ENCODE data around the gene DGKH. TPM values are rescaled to one million over a fixed set of nuclear protein-coding genes. Genes with fewer than 3 reads are reported as not detected.

Gene DGKH
- total RNA-seq, 4 donors from 2014 or later: 18.6 to 32.5 (median 19.6) TPM

- H3K36me3 ChIP-seq: peaks cover 0 to 64% of the 10 kb centered on the region in 2 donors
- ATAC-seq: no peak
- no peak overlapping the region for H3K4me3 ChIP-seq
- no peaks in the 10 kb centered on the region for H3K27me3 ChIP-seq
- 51 to 77% methylated on average over 7 to 8 of the region's 8 CpGs for WGBS, 2 donors (ENCODE audit: low coverage in 1 of 2)
- H3K4me1 ChIP-seq: no peaks in the 10 kb centered on the region
- H3K9me3 ChIP-seq: no peaks in the 10 kb centered on the region
- no peak overlapping the region for H3K27ac ChIP-seq
- TF ChIP-seq POLR2A (IDR thresholded peaks at IDR 0.05) (no peak), EP300 (IDR thresholded peaks at IDR 0.05) (no peak), POLR2AphosphoS5 (IDR thresholded peaks at IDR 0.05) (no peak), CTCF (IDR thresholded peaks at IDR 0.05) (no peak)
Measured at GRCh38 chr13:42174344-42175162, 126.1 kb downstream of the DGKH start.

- Histone ChIP-seq H3K27ac (no peak overlapping the region), H3K36me3 (peaks cover 0 to 71% of the 10 kb centered on the region in 2 donors), H3K9me3 (no peaks in the 10 kb centered on the region), H3K4me3 (no peak overlapping the region), H3K27me3 (no peaks in the 10 kb centered on the region), H3K4me1 (no peaks in the 10 kb centered on the region)
- no peak for ATAC-seq
- no peak for TF ChIP-seq POLR2AphosphoS5 (IDR thresholded peaks at IDR 0.05)
- TF ChIP-seq EP300 (IDR thresholded peaks at IDR 0.05): no peak
- no peak for TF ChIP-seq POLR2A (IDR thresholded peaks at IDR 0.05)
- no peak for TF ChIP-seq CTCF (IDR thresholded peaks at IDR 0.05)
Measured at GRCh38 chr13:42176294-42176693, 127.8 kb downstream of the DGKH start.

- WGBS, 2 donors (ENCODE audit: low coverage in 1 of 2): 36 to 67% methylated on average over 1 of the region's 1 CpG
- ATAC-seq: no peak
- H3K4me3 ChIP-seq: no peak overlapping the region
- no peak for TF ChIP-seq POLR2A (IDR thresholded peaks at IDR 0.05)
- no peak for TF ChIP-seq POLR2AphosphoS5 (IDR thresholded peaks at IDR 0.05)
- TF ChIP-seq EP300 (IDR thresholded peaks at IDR 0.05): no peak
- no peak for TF ChIP-seq CTCF (IDR thresholded peaks at IDR 0.05)
- H3K36me3 ChIP-seq: peaks cover 0 to 78% of the 10 kb centered on the region in 2 donors
- no peak overlapping the region for H3K27ac ChIP-seq
- no peaks in the 10 kb centered on the region for H3K27me3 ChIP-seq
- no peaks in the 10 kb centered on the region for H3K4me1 ChIP-seq
- no peaks in the 10 kb centered on the region for H3K9me3 ChIP-seq
Measured at GRCh38 chr13:42177189-42177588, 128.7 kb downstream of the DGKH start.

- TF ChIP-seq POLR2A (IDR thresholded peaks at IDR 0.05): no peak
- TF ChIP-seq CTCF (IDR thresholded peaks at IDR 0.05): no peak
- no peak for TF ChIP-seq POLR2AphosphoS5 (IDR thresholded peaks at IDR 0.05)
- no peak for TF ChIP-seq EP300 (IDR thresholded peaks at IDR 0.05)
- Histone ChIP-seq H3K27ac (no peak overlapping the region), H3K4me3 (no peak overlapping the region), H3K27me3 (no peaks in the 10 kb centered on the region), H3K36me3 (peaks cover 0 to 57% of the 10 kb centered on the region in 2 donors), H3K9me3 (no peaks in the 10 kb centered on the region), H3K4me1 (no peaks in the 10 kb centered on the region)
- ATAC-seq: peak; percentile 31
- WGBS, 2 donors (ENCODE audit: low coverage in 1 of 2): 45 to 67% methylated on average over 1 of the region's 2 CpGs
Measured at GRCh38 chr13:42181381-42181953, 133.0 kb downstream of the DGKH start.

GRCh38 chr13:42189061-42189460 is 140.6 kb downstream of the DGKH start:
- WGBS, 2 donors (ENCODE audit: low coverage in 1 of 2): 95% methylated on average over 4 of the region's 7 CpGs
- no peaks in the 10 kb centered on the region for H3K9me3 ChIP-seq
- no peaks in the 10 kb centered on the region for H3K4me1 ChIP-seq
- no peaks in the 10 kb centered on the region for H3K27me3 ChIP-seq
- TF ChIP-seq EP300 (IDR thresholded peaks at IDR 0.05): no peak
- peaks cover 0 to 70% of the 10 kb centered on the region in 2 donors for H3K36me3 ChIP-seq
- ATAC-seq: no peak
- H3K27ac ChIP-seq: no peak overlapping the region
- no peak overlapping the region for H3K4me3 ChIP-seq

Data from gastroesophageal sphincter (tissue), 4 donors.